Measurements from ENCODE around the gene SMCO2. TPM values are rescaled to one million over a fixed set of nuclear protein-coding genes. Genes with fewer than 3 reads are reported as not detected.

SMCO2 gene
- total and polyA plus RNA-seq, 2 of the 4 experiments (the other 2 are of a cell fraction), result 0.19 TPM; not detected in 1

- no peak overlapping the region for H2AFZ ChIP-seq (replicated peaks; ENCODE audit: low read length, poor library complexity)
- WGBS, 2 experiments (ENCODE audit: extremely low coverage in 2 of 2, insufficient read length in 1 of 2), result 68% methylated on average over 3 of the region's 6 CpGs; no CpG with 5 or more reads in 1 of the 2 experiments
- intact Hi-C loops (cut with micrococcal nuclease), result no loop called here
Measured at GRCh38 chr12:27511031-27511722, 64.6 kb downstream of the SMCO2 start.

More at GRCh38 chr12:27511031-27511722, 64.6 kb downstream of the SMCO2 start:
- no peak overlapping the region; the same call in 1 of the 2 replicates for H2BK20ac ChIP-seq (ENCODE audit: low read depth, low read length)
- H4K5ac ChIP-seq (ENCODE audit: low read depth, low read length), result no peak overlapping the region
- ChIA-PET POLR2A (ENCODE audit: unreplicated experiment) (no interaction called here), CTCF (no interaction called here)
- H2AK9ac ChIP-seq (replicated peaks; ENCODE audit: low read depth, low read length, poor library complexity), result no peak overlapping the region
- H3K9ac ChIP-seq (ENCODE audit: low read depth, low read length), result no peak overlapping the region
- H3K4me1 ChIP-seq (ENCODE audit: control insufficient read depth, insufficient read depth, low read length), result peaks cover 3% of the 10 kb centered on the region
- H3K56ac ChIP-seq (ENCODE audit: extremely low read depth, insufficient read depth, low read length), result no peak overlapping the region
- peaks cover 2% of the 10 kb centered on the region; the same call in 1 of the 2 replicates for H3K9me3 ChIP-seq (ENCODE audit: control insufficient read depth, insufficient read depth, low read length)
- H2BK5ac ChIP-seq (ENCODE audit: low read depth, low read length, poor library complexity, severe bottlenecking), result no peak overlapping the region
- 0 out of 2 replicates have a peak, but pooled peaks cover 2% of the 10 kb centered on the region for H3K9me1 ChIP-seq (ENCODE audit: insufficient read depth, low read length)
- H3K27me3 ChIP-seq (ENCODE audit: control insufficient read depth, insufficient read depth, low read length), result no peaks in the 10 kb centered on the region
- H3K36me3 ChIP-seq (ENCODE audit: control insufficient read depth, insufficient read depth, low read length), result no peaks in the 10 kb centered on the region
- dilution Hi-C loops (cut with HindIII; ENCODE audit: low sequenced_read_pairs, unreplicated experiment), result no loop called here
- no peak overlapping the region for H3K18ac ChIP-seq (ENCODE audit: low read depth, low read length)
- no peak overlapping the region for H2AK5ac ChIP-seq (ENCODE audit: low read depth, low read length)
- in situ Hi-C loops (cut with MboI; ENCODE audit: low sequenced_read_pairs), result no loop called here
- H3K23ac ChIP-seq (ENCODE audit: low read depth, low read length), result no peak overlapping the region
- H3K4ac ChIP-seq (ENCODE audit: low read depth, low read length), result no peak overlapping the region
- DNase-seq (peak; percentile 72), ATAC-seq (ENCODE audit: low read depth) (peak; percentile 37)
- no peak overlapping the region for H3K4me3 ChIP-seq (ENCODE audit: insufficient read depth, low read depth, low read length)
- no peak overlapping the region for H4K8ac ChIP-seq (ENCODE audit: low read depth in 2 of 2, low read length in 2 of 2)
- no peaks in the 10 kb centered on the region for H3K79me1 ChIP-seq (ENCODE audit: low read depth in 1 of 2, low read length in 2 of 2)
- H4K20me1 ChIP-seq (ENCODE audit: insufficient read depth, low read length), result no peaks in the 10 kb centered on the region
- H3K14ac ChIP-seq (replicated peaks; ENCODE audit: low read depth, low read length), result no peak overlapping the region
- no peak overlapping the region for H2BK120ac ChIP-seq (ENCODE audit: low read depth, low read length)
- H3K27ac ChIP-seq (ENCODE audit: insufficient read depth, low read length), result no peak overlapping the region
- no TSS peak for BruUV-seq (replicated peaks)
- TF ChIP-seq CEBPB (IDR thresholded peaks at IDR 0.05; ENCODE audit: low read depth, low read length) (no peak), RAD21 (IDR thresholded peaks at IDR 0.05; ENCODE audit: low read length) (no peak), BHLHE40 (IDR thresholded peaks at IDR 0.05; ENCODE audit: low read depth, low read length) (no peak), RCOR1 (IDR thresholded peaks at IDR 0.05; ENCODE audit: insufficient replicate concordance, low read length) (no peak), FOS (IDR thresholded peaks at IDR 0.05; ENCODE audit: low read depth, low read length) (no peak), MAZ (IDR thresholded peaks at IDR 0.05; ENCODE audit: borderline replicate concordance, low read depth, low read length) (no peak)
- TF ChIP-seq, protein P1, sequence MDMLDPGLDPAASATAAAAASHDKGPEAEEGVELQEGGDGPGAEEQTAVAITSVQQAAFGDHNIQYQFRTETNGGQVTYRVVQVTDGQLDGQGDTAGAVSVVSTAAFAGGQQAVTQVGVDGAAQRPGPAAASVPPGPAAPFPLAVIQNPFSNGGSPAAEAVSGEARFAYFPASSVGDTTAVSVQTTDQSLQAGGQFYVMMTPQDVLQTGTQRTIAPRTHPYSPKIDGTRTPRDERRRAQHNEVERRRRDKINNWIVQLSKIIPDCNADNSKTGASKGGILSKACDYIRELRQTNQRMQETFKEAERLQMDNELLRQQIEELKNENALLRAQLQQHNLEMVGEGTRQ (IDR thresholded peaks at IDR 0.05; ENCODE audit: low read depth, low read length), result no peak
- no peak overlapping the region for H2BK15ac ChIP-seq (ENCODE audit: low read depth, low read length)
- no peak overlapping the region for H4K91ac ChIP-seq (ENCODE audit: insufficient read depth, low read depth, low read length)
- peak overlapping the region; percentile 65 for H3K4me2 ChIP-seq (ENCODE audit: low read depth, low read length)
